Mucosa of descending colon (tissue), 3 donors: Measurements from ENCODE around the gene COL8A2. TPM values are rescaled to one million over a fixed set of nuclear protein-coding genes. Genes with fewer than 3 reads are reported as not detected.

ENCODE experiments used
- ATAC-seq: fragments of 200-7000 bp; cut with Tn5 transposase; one replicate; pipeline ENCODE4 v1.9.1; 2020; ENCODE audit warnings: mild to moderate bottlenecking, moderate library complexity
- DNase-seq, 3 donors: peaks; one replicate each; pipeline ENCODE4 v3.0.0-alpha.2; 2020
- H3K36me3 ChIP-seq: fragments of 200-600 bp; one replicate; pipeline ENCODE4 v1.8.0; 2021; ENCODE audit warnings: low read depth, mild to moderate bottlenecking
- H3K4me1 ChIP-seq: fragments of 200-600 bp; one replicate; pipeline ENCODE4 v1.8.0; 2021; ENCODE audit warnings: low read depth, mild to moderate bottlenecking
- H3K4me3 ChIP-seq: fragments of 200-600 bp; one replicate; pipeline ENCODE4 v1.8.0; 2021; ENCODE audit warnings: mild to moderate bottlenecking
- H3K9me3 ChIP-seq: fragments of 200-600 bp; one replicate; pipeline ENCODE4 v1.8.0; 2021; ENCODE audit warnings: mild to moderate bottlenecking
- CTCF ChIP-seq: fragments of 200-600 bp; IDR thresholded peaks from one replicate; pipeline ENCODE4 v1.8.0; 2022; ENCODE audit warnings: antibody characterized with exemption, mild to moderate bottlenecking
- intact Hi-C, 2 donors: fragments of 100-400 bp; cut with DNase I in 1 of 2; cut with micrococcal nuclease in 1 of 2; formaldehyde crosslinking; loops; one replicate each; pipeline versions ENCODE4 v1.11.0 to v1.11.1; 2022; cut with DNase I, micrococcal nuclease
- total RNA-seq, 3 donors: library from RNA; stranded (reverse); fragmentation: NEBNext Ultra II Directional in 2 of 3; extraction: Animal tissue kit (Norgen Biotek cat#: 25700) in 2 of 3; gene quantifications; one replicate each; pipeline versions ENCODE4 v1.2.1 to v1.2.4, GENCODE V29; 2021 to 2023
- donor health status: DM: no; HTN: no; CAD: no; lungs with moderate emphysema.
- donor health status: DM: no; HTN: no; CAD: no.
- donor health status: DM: no; HTN: yes; CAD: no.

Gene COL8A2
- total RNA-seq, 3 donors from 2014 or later: 0.58 to 4.5 (median 1.5) TPM

- Histone ChIP-seq H3K36me3 (no peaks in the 10 kb centered on the region), H3K4me3 (peak within 1 kb of the TSS; percentile 96), H3K4me1 (peaks cover 10% of the 10 kb centered on the region), H3K9me3 (no peaks in the 10 kb centered on the region)
- ATAC-seq (peak; percentile 98), DNase-seq (peak; percentile 89 to 94 (median 91))
- intact Hi-C loops: no loop called here
- TF ChIP-seq CTCF: peak; percentile 97
Measured at GRCh38 chr1:36088577-36089392, 36.2 kb downstream of the COL8A2 start, which contains the start of gene ADPRS. TSS of gene ADPRS (plus strand) at chr1:36088892. CDS start at chr1:36088905, 13 bp downstream.

DNA sequence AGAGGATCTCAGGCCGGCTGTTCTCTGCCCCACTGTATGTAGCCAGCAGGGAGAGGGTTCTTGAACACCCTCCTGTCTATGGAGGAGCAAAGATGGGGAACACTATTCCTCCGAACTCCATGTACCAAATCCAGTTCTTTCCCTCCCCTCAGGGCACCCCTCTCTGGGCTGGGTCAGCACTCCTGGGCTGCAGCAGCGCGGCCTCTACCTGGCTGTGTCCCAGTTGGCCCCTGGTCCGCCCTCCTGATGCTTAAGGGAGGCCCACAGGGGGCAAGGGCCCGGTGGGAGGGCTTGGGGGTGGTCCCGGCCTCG lies 36.8 kb downstream of the COL8A2 start:
- intact Hi-C loops: no loop called here
- no peak for ATAC-seq
- DNase-seq: no peak
- TF ChIP-seq CTCF: no peak
- Histone ChIP-seq H3K4me1 (peaks cover 10% of the 10 kb centered on the region), H3K4me3 (no peak overlapping the region), H3K36me3 (no peaks in the 10 kb centered on the region), H3K9me3 (no peaks in the 10 kb centered on the region)

DNA sequence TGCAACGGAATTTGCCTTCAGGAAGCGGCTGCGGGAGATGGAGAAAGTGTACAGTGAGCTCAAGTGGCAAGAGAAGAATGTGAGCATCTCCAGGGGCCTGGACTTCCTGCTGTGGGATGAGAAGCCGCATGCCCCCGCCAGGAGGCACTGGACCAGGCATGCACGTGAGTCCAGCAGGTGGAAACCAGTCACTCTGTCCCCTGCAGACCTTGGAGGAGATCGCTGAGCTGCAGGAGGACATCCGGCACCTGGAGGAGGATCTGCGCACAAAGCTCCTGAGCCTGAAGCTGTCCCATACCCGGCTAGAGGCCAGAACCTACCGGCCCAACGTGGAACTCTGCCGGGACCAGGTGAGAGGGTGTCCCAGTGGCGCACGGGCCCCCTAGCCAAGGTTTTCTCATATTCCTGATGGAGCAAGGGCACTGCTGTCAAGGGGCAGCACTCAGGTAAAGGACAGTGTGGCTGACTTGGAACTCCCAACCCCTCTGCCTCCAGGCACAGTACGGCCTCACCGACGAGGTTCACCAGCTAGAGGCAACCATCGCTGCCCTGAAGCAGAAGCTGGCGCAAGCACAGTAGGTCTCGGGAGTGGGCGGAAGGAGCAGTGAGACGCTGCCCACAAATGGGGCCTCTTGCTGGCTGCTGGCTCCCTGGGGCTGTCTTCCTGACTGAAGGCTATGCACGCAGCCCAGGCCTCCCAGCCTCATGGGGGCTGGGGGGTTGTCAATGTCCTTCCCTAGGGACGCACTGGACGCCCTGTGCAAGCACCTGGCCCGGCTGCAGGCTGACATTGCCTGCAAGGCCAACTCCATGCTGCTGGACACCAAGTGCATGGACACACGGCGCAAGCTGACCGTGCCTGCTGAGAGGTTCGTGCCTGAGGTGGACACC lies 37.5 kb downstream of the COL8A2 start:
- DNase-seq (no peak), ATAC-seq (no peak)
- Histone ChIP-seq H3K4me1 (peaks cover 10% of the 10 kb centered on the region), H3K36me3 (no peaks in the 10 kb centered on the region), H3K4me3 (no peak overlapping the region), H3K9me3 (no peaks in the 10 kb centered on the region)
- intact Hi-C loops: no loop called here
- no peak for TF ChIP-seq CTCF

- Histone ChIP-seq H3K36me3 (no peaks in the 10 kb centered on the region), H3K9me3 (no peaks in the 10 kb centered on the region), H3K4me1 (peaks cover 10% of the 10 kb centered on the region), H3K4me3 (no peak overlapping the region)
- TF ChIP-seq CTCF: no peak
- DNase-seq (no peak), ATAC-seq (no peak)
- intact Hi-C loops: no loop called here
Measured at GRCh38 chr1:36086529-36087232, 38.3 kb downstream of the COL8A2 start.

GRCh38 chr1:36085686-36086526 lies 39.1 kb downstream of the COL8A2 start:
- no peak for DNase-seq
- no peaks in the 10 kb centered on the region for H3K9me3 ChIP-seq
- peaks cover 10% of the 10 kb centered on the region for H3K4me1 ChIP-seq
- no peak for ATAC-seq
- H3K36me3 ChIP-seq: no peaks in the 10 kb centered on the region
- H3K4me3 ChIP-seq: no peak overlapping the region
- TF ChIP-seq CTCF: no peak
- intact Hi-C loops: no loop called here
